Astrocyte of the cerebellum (primary cell): ENCODE data around the gene DERA.
"Not testable (repeated sequence)": the region's sequence is repeated elsewhere in the genome, so short reads cannot be mapped to it uniquely, and the experiment has no call there.

Experiments used
- DNase-seq: peaks from one replicate; pipeline ENCODE4 v3.0.0-alpha.2; 2011; ENCODE audit warnings: low read depth
- H3K4me3 ChIP-seq: 2 replicates; pipeline ENCODE4 v1.5.1; 2011; ENCODE audit warnings: mild to moderate bottlenecking, low read depth, low read length, moderate library complexity
- in situ Hi-C: cut with HindIII; loops from 2 replicates; pipeline ENCODE4 v1.10.0; 2017; ENCODE audit warnings: low sequenced_read_pairs
- TF ChIP-seq, protein P1 (sequence below): IDR thresholded peaks from 2 replicates; pipeline ENCODE4 v1.5.1; 2012; ENCODE audit warnings: low read length, low read depth, moderate library complexity, mild to moderate bottlenecking; ENCODE audit errors: missing control alignments

DERA gene

DNA sequence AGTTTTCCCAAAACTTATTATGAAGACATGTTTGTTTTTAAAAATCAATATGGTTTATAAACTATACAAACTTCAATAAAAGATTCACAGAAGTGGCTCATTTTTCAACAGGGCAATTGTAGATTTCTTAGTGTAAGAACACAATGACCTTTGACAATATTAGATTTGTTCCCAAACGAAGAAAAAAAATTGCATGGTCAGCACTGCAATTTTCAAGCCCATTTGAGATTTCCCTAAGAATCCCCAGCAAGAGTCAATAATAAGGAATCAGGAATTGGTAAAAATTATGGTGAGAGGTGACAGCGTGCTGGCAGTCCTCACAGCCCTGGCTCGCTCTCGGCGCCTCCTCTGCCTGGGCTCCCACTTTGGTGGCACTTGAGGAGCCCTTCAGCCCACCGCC is 145.8 kb downstream of the DERA start:
- no peak overlapping the region for H3K4me3 ChIP-seq
- in situ Hi-C loops, result no loop called here
- DNase-seq, result no peak
- TF ChIP-seq, protein P1, sequence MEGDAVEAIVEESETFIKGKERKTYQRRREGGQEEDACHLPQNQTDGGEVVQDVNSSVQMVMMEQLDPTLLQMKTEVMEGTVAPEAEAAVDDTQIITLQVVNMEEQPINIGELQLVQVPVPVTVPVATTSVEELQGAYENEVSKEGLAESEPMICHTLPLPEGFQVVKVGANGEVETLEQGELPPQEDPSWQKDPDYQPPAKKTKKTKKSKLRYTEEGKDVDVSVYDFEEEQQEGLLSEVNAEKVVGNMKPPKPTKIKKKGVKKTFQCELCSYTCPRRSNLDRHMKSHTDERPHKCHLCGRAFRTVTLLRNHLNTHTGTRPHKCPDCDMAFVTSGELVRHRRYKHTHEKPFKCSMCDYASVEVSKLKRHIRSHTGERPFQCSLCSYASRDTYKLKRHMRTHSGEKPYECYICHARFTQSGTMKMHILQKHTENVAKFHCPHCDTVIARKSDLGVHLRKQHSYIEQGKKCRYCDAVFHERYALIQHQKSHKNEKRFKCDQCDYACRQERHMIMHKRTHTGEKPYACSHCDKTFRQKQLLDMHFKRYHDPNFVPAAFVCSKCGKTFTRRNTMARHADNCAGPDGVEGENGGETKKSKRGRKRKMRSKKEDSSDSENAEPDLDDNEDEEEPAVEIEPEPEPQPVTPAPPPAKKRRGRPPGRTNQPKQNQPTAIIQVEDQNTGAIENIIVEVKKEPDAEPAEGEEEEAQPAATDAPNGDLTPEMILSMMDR, result no peak

DNA sequence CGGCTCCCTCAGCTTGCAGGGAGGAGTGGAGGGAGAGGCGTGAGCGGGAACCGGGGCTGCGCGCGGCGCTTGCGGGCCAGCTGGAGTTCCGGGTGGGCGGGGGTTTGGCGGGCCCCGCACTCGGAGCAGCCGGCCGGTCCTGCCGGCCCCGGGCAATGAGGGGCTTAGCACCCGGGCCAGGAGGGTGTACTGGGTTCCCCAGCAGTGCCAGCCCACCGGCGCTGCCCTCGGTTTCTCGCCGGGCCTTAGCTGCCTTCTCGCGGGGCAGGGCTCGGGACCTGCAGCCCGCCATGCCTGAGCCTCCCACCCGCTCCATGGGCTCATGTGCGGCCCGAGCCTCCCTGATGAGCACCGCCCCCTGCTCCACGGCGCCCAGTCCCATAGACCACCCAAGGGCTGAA is 146.2 kb downstream of the DERA start:
- H3K4me3 ChIP-seq, DNase-seq, in situ Hi-C loops: not testable (repeated sequence)

DNA sequence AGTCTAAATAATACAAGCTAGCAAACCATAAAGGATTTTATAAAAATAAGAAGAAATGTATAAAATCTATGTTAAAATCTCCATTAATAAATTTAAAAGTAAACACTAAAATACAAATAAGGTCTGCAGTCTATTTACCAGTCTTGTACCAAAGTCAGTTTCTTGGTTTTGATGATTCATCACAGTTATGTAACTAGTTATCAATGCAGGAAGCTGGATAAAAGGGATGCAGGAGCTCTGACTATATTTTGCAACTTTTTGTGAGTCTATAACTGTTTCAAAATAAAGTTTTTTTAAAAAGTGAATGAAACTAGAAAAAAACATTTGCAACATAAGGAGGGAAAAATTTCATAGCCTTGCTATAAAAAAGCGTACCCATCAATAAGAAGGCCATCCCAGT is 151.5 kb downstream of the DERA start:
- TF ChIP-seq, protein P1, result no peak
- peak; percentile 9 for DNase-seq
- in situ Hi-C loops, result no loop called here
- H3K4me3 ChIP-seq, result no peak overlapping the region

DNA sequence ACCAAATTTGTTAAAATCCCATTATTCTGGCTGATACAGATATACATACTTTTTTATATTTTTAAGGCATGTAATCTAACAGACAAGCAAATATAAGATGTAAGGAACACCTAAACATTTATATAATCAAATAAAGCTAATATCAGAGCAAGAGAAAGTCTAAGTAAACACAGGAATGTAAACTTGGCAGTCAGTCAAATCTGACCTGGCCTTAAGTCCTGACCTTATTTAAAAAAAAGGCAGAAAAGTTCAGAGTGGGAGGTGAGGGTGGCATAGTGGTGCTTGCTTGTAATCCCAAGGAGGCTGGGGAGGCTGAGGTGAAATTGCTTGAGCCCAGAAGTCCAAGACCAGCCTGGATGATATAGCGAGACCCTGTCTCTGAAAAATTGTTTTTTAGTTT is 152.6 kb downstream of the DERA start:
- H3K4me3 ChIP-seq, result no peak overlapping the region
- in situ Hi-C loops, result no loop called here
- TF ChIP-seq, protein P1, result no peak
- DNase-seq, result peak; percentile 9

DNA sequence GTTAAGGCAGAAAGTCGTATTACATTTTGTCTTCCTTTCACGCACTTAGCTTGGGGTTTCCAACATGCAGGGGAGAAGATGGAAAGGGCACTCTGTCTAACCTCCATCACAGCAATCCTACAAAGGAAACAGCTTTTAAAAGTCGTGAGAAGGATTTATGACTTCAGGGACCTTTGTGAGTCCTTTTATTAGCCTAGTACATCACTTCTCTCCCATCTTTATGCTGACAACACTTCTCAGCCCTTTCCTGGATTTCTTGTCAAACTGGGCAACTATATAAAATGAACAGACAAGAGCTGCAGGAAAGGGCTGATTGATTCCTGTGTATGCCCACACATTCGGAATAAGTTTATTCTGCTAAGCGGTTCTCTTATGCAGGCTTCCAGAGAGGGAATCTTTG is 159.0 kb downstream of the DERA start:
- H3K4me3 ChIP-seq, result no peak overlapping the region
- in situ Hi-C loops, result no loop called here
- no peak for DNase-seq
- TF ChIP-seq, protein P1, result no peak

DNA sequence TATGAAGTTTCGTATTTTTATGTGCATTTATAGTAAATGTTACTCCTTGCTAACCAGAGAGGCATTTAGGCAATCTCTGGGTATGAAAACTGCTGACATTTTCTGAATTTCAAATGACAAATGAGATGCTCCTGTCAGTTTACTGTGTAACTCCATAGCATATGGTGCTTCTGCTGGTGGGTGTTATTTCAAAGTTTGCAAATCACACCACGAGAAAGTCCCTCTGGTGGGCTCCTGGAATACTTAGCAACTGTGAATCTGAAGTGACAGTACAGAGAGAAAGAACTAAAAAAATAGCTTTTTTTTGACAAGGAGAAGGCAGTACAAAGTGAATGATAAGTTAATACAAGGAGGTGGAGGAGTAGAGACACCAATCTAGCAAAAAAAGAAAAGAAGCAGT is 161.5 kb downstream of the DERA start:
- no peak overlapping the region for H3K4me3 ChIP-seq
- in situ Hi-C loops, result no loop called here
- DNase-seq, result no peak
- TF ChIP-seq, protein P1, result no peak

DNA sequence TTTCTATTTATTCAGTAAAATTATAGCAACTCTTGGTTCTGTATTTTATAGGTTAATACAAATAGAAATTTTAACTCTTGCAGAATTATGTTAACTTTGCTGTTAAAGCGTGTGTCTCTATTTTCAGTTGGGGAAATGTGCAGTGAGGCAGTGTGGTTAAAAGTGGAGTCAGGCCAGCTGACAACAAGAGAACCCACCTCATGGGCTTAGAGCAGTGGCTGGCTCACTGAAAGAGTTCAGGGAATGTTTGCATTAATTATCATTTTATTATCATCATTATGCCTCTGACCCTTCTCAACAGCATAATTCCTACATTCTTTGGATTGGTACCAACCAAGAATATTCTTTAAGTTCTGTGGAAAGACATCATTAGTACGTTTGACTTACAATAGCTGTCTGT is 163.8 kb downstream of the DERA start:
- DNase-seq, result no peak
- TF ChIP-seq, protein P1, result no peak
- no peak overlapping the region for H3K4me3 ChIP-seq
- in situ Hi-C loops, result no loop called here
